GM10248 (cell line): ENCODE data around the gene SYNGR4.
A peak's percentile ranks its signal among the peaks of the same experiment; 100 is the strongest.

Experiments
- CTCF ChIA-PET: fragments of 300-600 bp; sonication (Branson Sonifier 250); formaldehyde crosslinking; extraction: SDS; loops from one replicate; lab custom pipeline; 2021; ENCODE audit warnings: antibody characterized with exemption; lab: Yijun Ruan, JAX
- POLR2A ChIA-PET: fragments of 350-650 bp; sonication (Branson Sonifier 250); formaldehyde crosslinking; extraction: SDS; loops from one replicate; lab custom pipeline; 2020; ENCODE audit warnings: antibody characterized with exemption; lab: Yijun Ruan, JAX
- DNase-seq: peaks from one replicate; pipeline ENCODE4 v3.0.0; 2012; ENCODE audit errors: extremely low spot score
- TF ChIP-seq, protein P1 (sequence below): IDR thresholded peaks from 2 replicates; pipeline ENCODE4 v1.5.1; 2012; ENCODE audit warnings: mild to moderate bottlenecking, low read depth; ENCODE audit errors: extremely low read depth, missing control alignments, control extremely low read depth

SYNGR4 gene

DNA sequence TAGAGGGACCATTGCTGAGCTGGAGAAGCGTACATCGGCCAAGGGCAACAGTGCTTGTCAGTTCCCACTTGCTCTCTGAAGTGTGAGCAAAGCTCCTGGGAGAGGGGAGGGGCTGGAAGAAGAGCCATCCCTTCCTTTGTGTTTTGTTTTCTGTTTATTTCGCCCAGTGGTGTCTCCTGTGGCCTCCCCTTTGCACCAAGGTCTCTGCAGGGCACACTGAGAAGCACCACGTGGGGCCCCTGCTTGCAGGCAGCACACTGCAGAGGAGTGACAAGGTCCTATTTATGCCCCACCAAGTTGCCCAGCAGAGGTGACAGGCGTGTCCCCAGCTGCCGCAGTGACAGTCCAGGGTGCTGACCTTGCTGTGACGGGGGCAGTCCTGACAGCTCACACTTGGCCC is 53.3 kb downstream of the SYNGR4 start:
- CTCF ChIA-PET, result interaction anchor here (0.7 to 1.4 kb wide), 3 partner anchors 22 to 83 kb away, joined by 3 to 4 read pairs (median 4); partner anchors contain the start of gene KDELR1
- TF ChIP-seq, protein P1, sequence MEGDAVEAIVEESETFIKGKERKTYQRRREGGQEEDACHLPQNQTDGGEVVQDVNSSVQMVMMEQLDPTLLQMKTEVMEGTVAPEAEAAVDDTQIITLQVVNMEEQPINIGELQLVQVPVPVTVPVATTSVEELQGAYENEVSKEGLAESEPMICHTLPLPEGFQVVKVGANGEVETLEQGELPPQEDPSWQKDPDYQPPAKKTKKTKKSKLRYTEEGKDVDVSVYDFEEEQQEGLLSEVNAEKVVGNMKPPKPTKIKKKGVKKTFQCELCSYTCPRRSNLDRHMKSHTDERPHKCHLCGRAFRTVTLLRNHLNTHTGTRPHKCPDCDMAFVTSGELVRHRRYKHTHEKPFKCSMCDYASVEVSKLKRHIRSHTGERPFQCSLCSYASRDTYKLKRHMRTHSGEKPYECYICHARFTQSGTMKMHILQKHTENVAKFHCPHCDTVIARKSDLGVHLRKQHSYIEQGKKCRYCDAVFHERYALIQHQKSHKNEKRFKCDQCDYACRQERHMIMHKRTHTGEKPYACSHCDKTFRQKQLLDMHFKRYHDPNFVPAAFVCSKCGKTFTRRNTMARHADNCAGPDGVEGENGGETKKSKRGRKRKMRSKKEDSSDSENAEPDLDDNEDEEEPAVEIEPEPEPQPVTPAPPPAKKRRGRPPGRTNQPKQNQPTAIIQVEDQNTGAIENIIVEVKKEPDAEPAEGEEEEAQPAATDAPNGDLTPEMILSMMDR, result no peak
- POLR2A ChIA-PET, result no interaction called here
- DNase-seq, result no peak

DNA sequence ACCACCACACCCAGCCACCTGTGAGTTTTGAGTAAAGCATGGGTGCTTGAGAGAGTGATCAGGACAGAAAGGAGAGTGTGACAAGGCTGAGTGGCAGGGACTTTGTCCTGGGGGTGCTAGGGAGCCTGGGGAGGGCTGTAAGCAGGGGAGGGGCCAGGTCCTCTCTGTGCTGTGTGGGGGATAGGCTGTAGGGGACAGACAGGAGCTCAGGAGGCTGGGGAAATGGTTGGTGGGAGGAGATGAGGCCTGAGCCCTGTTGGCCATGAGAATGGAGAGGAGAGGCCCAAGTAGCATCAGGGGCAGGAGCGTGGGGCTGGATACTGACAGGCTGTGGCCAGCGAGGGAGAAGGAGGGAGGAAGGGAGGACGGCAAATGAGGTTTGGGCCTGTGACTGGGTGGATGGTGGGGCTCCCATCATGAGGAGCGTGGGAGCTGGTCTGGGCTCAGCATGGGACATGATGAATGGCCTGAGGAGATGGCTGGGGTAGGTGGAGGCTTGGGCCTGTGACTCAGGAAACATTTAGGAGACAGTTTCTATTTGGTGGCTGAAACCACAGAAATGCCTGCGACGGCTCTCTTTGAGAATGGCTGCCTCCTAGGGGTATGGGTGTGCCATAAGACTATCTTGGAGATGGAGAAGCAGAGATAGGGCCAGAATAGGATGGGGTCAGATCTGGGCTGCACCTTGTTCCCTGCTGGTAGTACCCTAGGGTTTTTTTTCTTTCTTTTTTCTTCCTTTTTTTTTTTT is 54.3 kb downstream of the SYNGR4 start:
- CTCF ChIA-PET, result no interaction called here

DNA sequence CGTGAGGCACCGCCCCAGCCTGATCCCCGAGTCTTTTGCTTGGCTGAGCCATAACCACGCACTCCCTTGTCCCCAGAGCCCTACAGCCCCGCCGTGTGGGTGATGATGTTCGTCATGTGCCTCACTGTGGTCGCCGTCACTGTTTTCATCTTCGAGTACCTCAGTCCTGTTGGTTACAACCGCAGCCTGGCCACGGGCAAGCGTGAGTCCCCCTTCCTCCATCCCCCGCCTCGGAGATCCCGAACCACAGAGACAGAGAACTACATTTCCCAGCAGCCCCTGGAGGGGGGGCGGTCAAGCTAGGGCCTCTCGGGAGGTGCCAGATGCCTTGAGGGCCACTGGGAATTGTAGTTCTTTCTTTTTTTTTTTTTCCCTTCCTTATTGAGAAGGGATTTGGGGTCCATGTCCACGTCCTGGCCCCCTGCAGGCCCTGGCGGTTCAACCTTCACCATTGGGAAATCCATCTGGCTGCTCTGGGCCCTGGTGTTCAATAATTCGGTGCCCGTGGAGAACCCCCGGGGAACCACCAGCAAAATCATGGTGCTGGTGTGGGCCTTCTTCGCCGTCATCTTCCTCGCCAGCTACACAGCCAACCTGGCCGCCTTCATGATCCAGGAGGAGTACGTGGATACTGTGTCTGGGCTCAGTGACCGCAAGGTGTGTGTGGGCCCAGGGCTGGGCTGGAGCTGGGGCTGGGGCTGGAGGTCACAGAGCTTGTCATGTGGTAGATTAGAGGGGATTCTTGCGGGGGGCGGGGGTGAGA is 55.2 kb downstream of the SYNGR4 start:
- DNase-seq, result peak; percentile 80
- POLR2A ChIA-PET, result interaction anchor here (0.5 kb wide), 1 partner anchor 1310 kb away, joined by 7 read pairs; no protein-coding TSS in a partner anchor
- TF ChIP-seq, protein P1, result no peak
- CTCF ChIA-PET, result interaction anchor here (1.3 kb wide), 1 partner anchor 12 kb away, joined by 4 read pairs; no protein-coding TSS in a partner anchor

More for the DNA sequence above, 54.3 kb downstream of the SYNGR4 start:
- POLR2A ChIA-PET, result interaction anchor here (0.7 kb wide), 1 partner anchor 29 kb away, joined by 4 read pairs; no protein-coding TSS in a partner anchor
- no peak for DNase-seq
- TF ChIP-seq, protein P1, result no peak

DNA sequence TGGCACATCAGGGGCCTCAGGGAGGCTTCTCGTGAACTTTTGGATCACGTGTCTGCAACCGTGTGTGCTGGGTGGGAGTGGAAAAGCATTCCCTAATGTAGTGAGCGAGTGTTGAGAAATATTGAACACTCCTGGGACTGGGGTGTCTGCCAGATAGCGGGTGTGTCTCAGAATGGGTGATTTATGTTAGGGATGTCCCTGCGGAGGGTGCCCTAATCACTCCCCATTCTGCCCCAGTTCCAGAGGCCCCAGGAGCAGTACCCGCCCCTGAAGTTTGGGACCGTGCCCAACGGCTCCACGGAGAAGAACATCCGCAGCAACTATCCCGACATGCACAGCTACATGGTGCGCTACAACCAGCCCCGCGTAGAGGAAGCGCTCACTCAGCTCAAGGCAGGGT is 57.4 kb downstream of the SYNGR4 start:
- TF ChIP-seq, protein P1, result no peak
- POLR2A ChIA-PET, result no interaction called here
- no peak for DNase-seq
- CTCF ChIA-PET, result no interaction called here

DNA sequence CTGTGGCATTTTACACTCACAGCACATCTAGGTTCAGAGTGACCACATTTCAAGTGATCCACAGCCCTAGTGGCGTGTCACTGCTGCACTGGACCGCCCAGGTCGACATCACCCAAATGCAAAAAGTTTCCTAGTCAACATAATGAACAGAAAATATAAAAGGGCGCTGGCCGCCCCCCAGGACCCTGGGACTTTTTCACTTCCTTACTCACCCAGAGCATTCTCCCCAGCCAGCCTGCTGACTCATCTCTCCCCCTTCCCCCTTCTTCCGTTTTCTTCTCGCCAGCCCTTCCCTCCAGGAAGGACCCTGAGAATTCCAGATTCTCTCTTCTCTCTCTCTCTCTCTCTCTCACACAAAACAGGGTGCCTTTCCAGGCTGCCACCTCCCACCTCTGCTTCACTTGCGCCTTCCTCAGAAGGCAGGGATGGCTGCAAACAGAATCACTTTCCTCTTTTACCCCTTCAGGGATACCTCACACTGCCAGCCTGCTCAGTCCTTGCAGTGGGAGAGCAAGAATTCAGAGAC is 60.6 kb downstream of the SYNGR4 start:
- ChIA-PET CTCF (no interaction called here), POLR2A (no interaction called here)
- TF ChIP-seq, protein P1, result no peak
- peak; percentile 65 for DNase-seq
